Spleen (tissue), 7 donors: Measurements from ENCODE around the gene ZNF438.

Source experiments
- CTCF ChIP-seq, 11 experiments: fragments of 200-600 bp in 7 of 11; fragments of 450-650 bp in 4 of 11; sonication (generic) in 4 of 11; IDR thresholded peaks in 8 of 11; conservative IDR thresholded peaks in 3 of 11; 1 replicate in 7 of 11; 2 replicates in 4 of 11; pipeline versions ENCODE4 v1.4.0 to v1.8.0; 2016 to 2021; ENCODE audit warnings: antibody characterized with exemption in 11 of 11, inconsistent platforms in 4 of 11, mild to moderate bottlenecking in 1 of 11
- POLR2A ChIP-seq, 3 donors: fragments of 450-650 bp; IDR thresholded peaks; one replicate each; pipeline ENCODE4 v1.5.1; 2017; ENCODE audit warnings: antibody characterized with exemption in 3 of 3, mild to moderate bottlenecking in 1 of 3
- donor health status: DM: no; HTN: no; CAD: no; lungs with moderate emphysema.
- donor health status: DM: no; HTN: no; CAD: no.
- donor health status: DM: no; HTN: no; CAD: no.

DNA sequence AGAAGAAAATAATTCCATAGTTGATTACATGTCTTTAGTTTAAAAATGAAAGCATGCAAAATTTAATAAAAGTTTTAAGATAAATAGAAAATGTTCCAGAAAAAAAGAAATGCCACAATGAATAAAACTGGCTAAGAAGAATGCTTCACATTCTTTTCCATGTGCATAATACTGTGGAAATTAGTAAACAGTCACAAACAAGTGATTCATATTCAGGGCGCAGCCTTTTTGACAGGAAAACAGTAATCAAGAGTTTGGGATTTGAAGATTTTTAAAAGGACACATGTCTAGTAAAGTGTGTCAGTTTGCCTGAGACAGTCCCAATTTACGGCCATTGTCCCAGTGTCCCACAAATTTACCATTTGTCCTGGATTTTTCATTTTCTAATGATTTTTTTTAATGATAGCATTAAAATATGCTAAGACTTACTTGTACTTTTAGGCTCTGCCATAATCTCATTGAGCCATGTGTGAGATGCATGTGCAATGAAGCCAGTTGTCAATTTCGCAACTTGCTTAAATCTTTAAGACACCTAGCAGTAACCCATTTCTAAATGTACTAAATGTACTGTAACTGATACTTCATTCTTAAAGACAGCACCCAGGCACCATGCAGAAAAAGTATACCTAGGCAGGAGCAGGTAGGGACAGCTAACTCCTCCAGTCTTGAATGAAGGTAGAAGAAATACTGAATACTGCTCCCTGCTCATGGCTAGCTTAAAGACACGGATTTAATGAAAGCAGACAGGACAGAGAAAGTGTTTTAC is 46.9 kb downstream of the ZNF438 start:
- TF ChIP-seq CTCF (IDR thresholded peaks at IDR 0.05 in 8 of 11, conservative IDR thresholded peaks at IDR 0.05 in 3 of 11): no peak
- TF ChIP-seq POLR2A (IDR thresholded peaks at IDR 0.05): no peak
